ENCODE data around the gene CCDC50. TPM values are rescaled to one million over a fixed set of nuclear protein-coding genes. Genes with fewer than 3 reads are reported as not detected.
A peak's percentile ranks its signal among the peaks of the same experiment; 100 is the strongest.

Gene CCDC50
- total and polyA plus RNA-seq, 10 of the 15 experiments (the other 5 are each of a cell fraction or from before 2014, with no cell fraction given): 46.7 to 150 (median 125) TPM

- TF ChIP-seq CEBPZ (IDR thresholded peaks at IDR 0.05; ENCODE audit: low read depth, low read length) (no peak), TCF7 (IDR thresholded peaks at IDR 0.05; ENCODE audit: borderline replicate concordance) (peak; percentile 64; the same call in 1 of the 2 replicates), SMAD1 (IDR thresholded peaks at IDR 0.05; ENCODE audit: low read depth, partially characterized antibody) (peak; percentile 63), CEBPB (IDR thresholded peaks at IDR 0.05; ENCODE audit: borderline replicate concordance in 1 of 2, low read depth in 2 of 2, low read length in 2 of 2) (peak in 1 of 2 experiments; percentile 92; a peak in 2 of 4 replicates), BCL3 (IDR thresholded peaks at IDR 0.05; ENCODE audit: borderline replicate concordance, insufficient read depth, low read depth, low read length, poor library complexity, severe bottlenecking) (peak; percentile 63), MTA2 (IDR thresholded peaks at IDR 0.05; ENCODE audit: low read depth) (peak; percentile 100), ETV6 (conservative IDR thresholded peaks at IDR 0.05 in 1 of 2, IDR thresholded peaks at IDR 0.05 in 1 of 2; ENCODE audit: borderline replicate concordance in 1 of 2, low read depth in 1 of 2) (peak in 1 of 2 experiments; percentile 90; a peak in 2 of 4 replicates), HDGF (IDR thresholded peaks at IDR 0.05) (peak; percentile 58; the same call in 1 of the 2 replicates), ZNF687 (IDR thresholded peaks at IDR 0.05) (0 out of 2 replicates have a peak, but pooled peaks have one; percentile 9), E2F8 (IDR thresholded peaks at IDR 0.05; ENCODE audit: low read depth, partially characterized antibody) (peak; percentile 30), ATF7 (IDR thresholded peaks at IDR 0.05; ENCODE audit: low read depth) (peak; percentile 96), JUND (IDR thresholded peaks at IDR 0.05; ENCODE audit: low read depth, low read length) (peak; percentile 61), SREBF1 (IDR thresholded peaks at IDR 0.05; ENCODE audit: low read length) (no peak), NR2F1 (conservative IDR thresholded peaks at IDR 0.05) (peak; percentile 84), SPI1 (IDR thresholded peaks at IDR 0.05; ENCODE audit: borderline replicate concordance, insufficient read depth, low read depth, low read length) (peak; percentile 97), GABPA (IDR thresholded peaks at IDR 0.05; ENCODE audit: low read depth) (peak; percentile 65; the same call in 1 of the 2 replicates), CHD2 (IDR thresholded peaks at IDR 0.05; ENCODE audit: borderline replicate concordance, low read depth, low read length) (peak; percentile 84), IKZF1 (conservative IDR thresholded peaks at IDR 0.05) (peak; percentile 98)
Measured at GRCh38 chr3:191296041-191296541, 33.1 kb upstream of the CCDC50 start (continued).

Data from GM12878 (cell line).